ENCODE measurements around the gene HMGCS1. TPM values are rescaled to one million over a fixed set of nuclear protein-coding genes. Genes with fewer than 3 reads are reported as not detected.

Gene HMGCS1
- total RNA-seq, 1 experiment from 2014 or later: 52.8 TPM

DNA sequence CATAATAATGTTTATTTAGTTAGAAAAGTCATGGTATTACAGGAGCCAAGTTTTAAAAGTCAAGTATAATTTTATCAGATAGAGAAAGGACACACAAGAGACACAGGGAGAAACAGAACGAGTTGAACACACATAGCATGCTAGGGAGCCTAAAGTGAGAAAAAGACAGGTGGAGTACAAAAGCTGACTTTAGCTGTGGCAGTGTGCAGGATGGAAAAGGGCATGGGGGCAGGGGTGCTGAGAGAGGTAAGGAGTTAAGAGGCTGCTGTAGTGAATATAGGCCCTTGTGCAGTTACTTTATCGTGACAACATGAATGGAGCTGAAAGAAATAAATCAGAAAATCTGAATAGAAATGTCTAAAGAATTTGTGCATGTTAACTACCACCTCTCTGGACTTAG, 18.0 kb downstream of the HMGCS1 start:
- Histone ChIP-seq H3K27me3 (ENCODE audit: insufficient read depth, low read length) (no peaks in the 10 kb centered on the region), H3K9me3 (ENCODE audit: control insufficient read depth in 1 of 2, insufficient read depth in 1 of 2, low read depth in 1 of 2, low read length in 2 of 2) (no peaks in the 10 kb centered on the region), H4K20me1 (ENCODE audit: insufficient read depth) (no peaks in the 10 kb centered on the region), H3K36me3 (ENCODE audit: control insufficient read depth in 1 of 2, insufficient read depth in 2 of 2, low read length in 2 of 2) (peaks cover 32 to 43% of the 10 kb centered on the region in 2 experiments), H3K9me2 (ENCODE audit: insufficient read depth) (no peaks in the 10 kb centered on the region), H3K4me1 (ENCODE audit: control insufficient read depth in 1 of 2, insufficient read depth in 2 of 2, low read length in 2 of 2) (no peaks in the 10 kb centered on the region), H3K79me2 (ENCODE audit: insufficient read depth, low read length) (peaks cover 4% of the 10 kb centered on the region), H3K4me2 (ENCODE audit: low read length) (no peak overlapping the region), H3K4me3 (replicated peaks in 1 of 2; ENCODE audit: low read depth in 1 of 2, low read length in 2 of 2) (no peak overlapping the region), H2AFZ (ENCODE audit: low read depth, low read length, poor library complexity, severe bottlenecking) (no peak overlapping the region), H3K9ac (ENCODE audit: low read length) (no peak overlapping the region), H3K27ac (ENCODE audit: low read depth, low read length) (no peak overlapping the region)
- ChIA-PET POLR2A (no interaction called here), RAD21 (ENCODE audit: low non-redundant PET in 1 of 2, low total read pairs in 2 of 2, uncharacterized antibody in 2 of 2, unreplicated experiment in 2 of 2) (no interaction called here), CTCF (interaction anchor here (0.7 kb wide), 1 partner anchor 11 kb away, joined by 3 read pairs; no protein-coding TSS in a partner anchor)
- TF ChIP-seq YY1 (IDR thresholded peaks at IDR 0.05; ENCODE audit: extremely low read depth, insufficient replicate concordance, low read depth, low read length) (no peak), SRF (IDR thresholded peaks at IDR 0.05; ENCODE audit: low read depth) (no peak), TCF7L2 (IDR thresholded peaks at IDR 0.05; ENCODE audit: borderline replicate concordance, extremely low read depth, insufficient read depth, insufficient read length) (no peak), EZH2 (IDR thresholded peaks at IDR 0.05) (no peak), ZNF274 (IDR thresholded peaks at IDR 0.05; ENCODE audit: low read depth, low read length) (no peak), FOSL1 (IDR thresholded peaks at IDR 0.05; ENCODE audit: low read depth) (no peak), JUND (IDR thresholded peaks at IDR 0.05) (no peak), SP1 (IDR thresholded peaks at IDR 0.05; ENCODE audit: low read depth) (no peak), RAD21 (IDR thresholded peaks at IDR 0.05; ENCODE audit: low read depth) (no peak)
- TF ChIP-seq, protein P1, sequence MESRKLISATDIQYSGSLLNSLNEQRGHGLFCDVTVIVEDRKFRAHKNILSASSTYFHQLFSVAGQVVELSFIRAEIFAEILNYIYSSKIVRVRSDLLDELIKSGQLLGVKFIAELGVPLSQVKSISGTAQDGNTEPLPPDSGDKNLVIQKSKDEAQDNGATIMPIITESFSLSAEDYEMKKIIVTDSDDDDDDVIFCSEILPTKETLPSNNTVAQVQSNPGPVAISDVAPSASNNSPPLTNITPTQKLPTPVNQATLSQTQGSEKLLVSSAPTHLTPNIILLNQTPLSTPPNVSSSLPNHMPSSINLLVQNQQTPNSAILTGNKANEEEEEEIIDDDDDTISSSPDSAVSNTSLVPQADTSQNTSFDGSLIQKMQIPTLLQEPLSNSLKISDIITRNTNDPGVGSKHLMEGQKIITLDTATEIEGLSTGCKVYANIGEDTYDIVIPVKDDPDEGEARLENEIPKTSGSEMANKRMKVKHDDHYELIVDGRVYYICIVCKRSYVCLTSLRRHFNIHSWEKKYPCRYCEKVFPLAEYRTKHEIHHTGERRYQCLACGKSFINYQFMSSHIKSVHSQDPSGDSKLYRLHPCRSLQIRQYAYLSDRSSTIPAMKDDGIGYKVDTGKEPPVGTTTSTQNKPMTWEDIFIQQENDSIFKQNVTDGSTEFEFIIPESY (IDR thresholded peaks at IDR 0.05; ENCODE audit: extremely low read depth, insufficient replicate concordance, low read length): no peak
- TF ChIP-seq, protein P2, sequence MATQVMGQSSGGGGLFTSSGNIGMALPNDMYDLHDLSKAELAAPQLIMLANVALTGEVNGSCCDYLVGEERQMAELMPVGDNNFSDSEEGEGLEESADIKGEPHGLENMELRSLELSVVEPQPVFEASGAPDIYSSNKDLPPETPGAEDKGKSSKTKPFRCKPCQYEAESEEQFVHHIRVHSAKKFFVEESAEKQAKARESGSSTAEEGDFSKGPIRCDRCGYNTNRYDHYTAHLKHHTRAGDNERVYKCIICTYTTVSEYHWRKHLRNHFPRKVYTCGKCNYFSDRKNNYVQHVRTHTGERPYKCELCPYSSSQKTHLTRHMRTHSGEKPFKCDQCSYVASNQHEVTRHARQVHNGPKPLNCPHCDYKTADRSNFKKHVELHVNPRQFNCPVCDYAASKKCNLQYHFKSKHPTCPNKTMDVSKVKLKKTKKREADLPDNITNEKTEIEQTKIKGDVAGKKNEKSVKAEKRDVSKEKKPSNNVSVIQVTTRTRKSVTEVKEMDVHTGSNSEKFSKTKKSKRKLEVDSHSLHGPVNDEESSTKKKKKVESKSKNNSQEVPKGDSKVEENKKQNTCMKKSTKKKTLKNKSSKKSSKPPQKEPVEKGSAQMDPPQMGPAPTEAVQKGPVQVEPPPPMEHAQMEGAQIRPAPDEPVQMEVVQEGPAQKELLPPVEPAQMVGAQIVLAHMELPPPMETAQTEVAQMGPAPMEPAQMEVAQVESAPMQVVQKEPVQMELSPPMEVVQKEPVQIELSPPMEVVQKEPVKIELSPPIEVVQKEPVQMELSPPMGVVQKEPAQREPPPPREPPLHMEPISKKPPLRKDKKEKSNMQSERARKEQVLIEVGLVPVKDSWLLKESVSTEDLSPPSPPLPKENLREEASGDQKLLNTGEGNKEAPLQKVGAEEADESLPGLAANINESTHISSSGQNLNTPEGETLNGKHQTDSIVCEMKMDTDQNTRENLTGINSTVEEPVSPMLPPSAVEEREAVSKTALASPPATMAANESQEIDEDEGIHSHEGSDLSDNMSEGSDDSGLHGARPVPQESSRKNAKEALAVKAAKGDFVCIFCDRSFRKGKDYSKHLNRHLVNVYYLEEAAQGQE (IDR thresholded peaks at IDR 0.05; ENCODE audit: low read depth): no peak
- DNase-seq (ENCODE audit: low read depth, low spot score) (no peak), ATAC-seq (no peak)
- intact Hi-C loops (cut with micrococcal nuclease): no loop called here
- no TSS peak for BruUV-seq (replicated peaks)

Data from HCT116 (cell line).